ENCODE data around the gene NAA20. TPM values are rescaled to one million over a fixed set of nuclear protein-coding genes. Genes with fewer than 3 reads are reported as not detected.

The NAA20 gene
- polyA plus RNA-seq, 1 donor (not counting 4 experiments of a cell fraction or from before 2014, with no cell fraction given) = 204 TPM

- Histone ChIP-seq H3K36me3 (ENCODE audit: control insufficient read depth in 2 of 2, extremely low read depth in 1 of 2, insufficient read depth in 2 of 2, low read length in 2 of 2) (peaks cover 12 to 45% of the 10 kb centered on the region in 2 experiments), H3K27ac (ENCODE audit: control insufficient read depth, insufficient read depth, low read length) (peak overlapping the region; percentile 99), H3K4me3 (ENCODE audit: control insufficient read depth in 2 of 3, extremely low read depth in 1 of 3, insufficient read depth in 2 of 3, low read depth in 1 of 3, low read length in 3 of 3) (no peak overlapping the region), H3K79me2 (ENCODE audit: control insufficient read depth, insufficient read depth, low read length) (peaks cover 73% of the 10 kb centered on the region), H3K27me3 (ENCODE audit: control insufficient read depth, extremely low read depth, insufficient read depth, low read length) (no peaks in the 10 kb centered on the region), H3K9me1 (ENCODE audit: control insufficient read depth, extremely low read depth, insufficient read depth, low read length) (no peaks in the 10 kb centered on the region), H3K9ac (ENCODE audit: control insufficient read depth, extremely low read depth, insufficient read depth, low read length) (peak overlapping the region; percentile 89), H2AFZ (ENCODE audit: control insufficient read depth, low read length) (no peak overlapping the region), H3K4me1 (ENCODE audit: control insufficient read depth, extremely low read depth, insufficient read depth, low read length) (peaks cover 60% of the 10 kb centered on the region), H3K9me3 (ENCODE audit: control insufficient read depth, low read depth, low read length) (no peaks in the 10 kb centered on the region), H4K20me1 (ENCODE audit: control insufficient read depth, extremely low read depth, insufficient read depth, low read length) (no peaks in the 10 kb centered on the region), H3K4me2 (ENCODE audit: control insufficient read depth, extremely low read depth, insufficient read depth, low read depth, low read length) (peak overlapping the region; percentile 93)
- dilution Hi-C loops (cut with MboI; ENCODE audit: extremely low pct_ligation_motif_present, low sequenced_read_pairs) = no loop called here
- TF ChIP-seq EZH2 (IDR thresholded peaks at IDR 0.05; ENCODE audit: low read length) = no peak
- no peak for TF ChIP-seq CTCF (optimal IDR thresholded peaks at IDR 0.05 in 1 of 3, IDR thresholded peaks at IDR 0.05 in 1 of 3, conservative IDR thresholded peaks at IDR 0.05 in 1 of 3; ENCODE audit: extremely low read depth in 1 of 3, insufficient read depth in 2 of 3, low read length in 3 of 3)
- FAIRE-seq = peak; percentile 69
- no peak for DNase-seq (ENCODE audit: low read depth, low spot score)
These were observed 25.3 kb upstream of the NAA20 start for GRCh38 chr20:19991854-19992253.

- Histone ChIP-seq H3K9me3 (ENCODE audit: control insufficient read depth, low read depth, low read length) (no peaks in the 10 kb centered on the region), H4K20me1 (ENCODE audit: control insufficient read depth, extremely low read depth, insufficient read depth, low read length) (no peaks in the 10 kb centered on the region), H3K4me2 (ENCODE audit: control insufficient read depth, extremely low read depth, insufficient read depth, low read depth, low read length) (peak overlapping the region; percentile 93), H3K4me3 (ENCODE audit: control insufficient read depth in 2 of 3, extremely low read depth in 1 of 3, insufficient read depth in 2 of 3, low read depth in 1 of 3, low read length in 3 of 3) (peak overlapping the region in 2 of 3 experiments; percentile 52 to 59), H3K9ac (ENCODE audit: control insufficient read depth, extremely low read depth, insufficient read depth, low read length) (peak overlapping the region; percentile 89), H3K79me2 (ENCODE audit: control insufficient read depth, insufficient read depth, low read length) (peaks cover 62% of the 10 kb centered on the region), H3K27me3 (ENCODE audit: control insufficient read depth, extremely low read depth, insufficient read depth, low read length) (no peaks in the 10 kb centered on the region), H3K27ac (ENCODE audit: control insufficient read depth, insufficient read depth, low read length) (peak overlapping the region; percentile 99), H2AFZ (ENCODE audit: control insufficient read depth, low read length) (no peak overlapping the region), H3K9me1 (ENCODE audit: control insufficient read depth, extremely low read depth, insufficient read depth, low read length) (no peaks in the 10 kb centered on the region), H3K4me1 (ENCODE audit: control insufficient read depth, extremely low read depth, insufficient read depth, low read length) (peaks cover 58% of the 10 kb centered on the region), H3K36me3 (ENCODE audit: control insufficient read depth in 2 of 2, extremely low read depth in 1 of 2, insufficient read depth in 2 of 2, low read length in 2 of 2) (peaks cover 18 to 41% of the 10 kb centered on the region in 2 experiments)
- FAIRE-seq = peak; percentile 82
- dilution Hi-C loops (cut with MboI; ENCODE audit: extremely low pct_ligation_motif_present, low sequenced_read_pairs) = no loop called here
- no peak for TF ChIP-seq EZH2 (IDR thresholded peaks at IDR 0.05; ENCODE audit: low read length)
- TF ChIP-seq CTCF (optimal IDR thresholded peaks at IDR 0.05 in 1 of 3, IDR thresholded peaks at IDR 0.05 in 1 of 3, conservative IDR thresholded peaks at IDR 0.05 in 1 of 3; ENCODE audit: extremely low read depth in 1 of 3, insufficient read depth in 2 of 3, low read length in 3 of 3) = no peak
- peak; percentile 82 for DNase-seq (ENCODE audit: low read depth, low spot score)
These were observed 23.9 kb upstream of the NAA20 start for GRCh38 chr20:19992996-19993908.
